Activated CD4-positive, alpha-beta T cell treated with anti-CD3 and anti-CD28 coated beads, Interleukin-2, amount 10 ng/mL, durations not matched to agents 7 days and 5 days (primary cell): ENCODE data around the gene PICK1. TPM values are rescaled to one million over a fixed set of nuclear protein-coding genes. Genes with fewer than 3 reads are reported as not detected.
"Not testable (repeated sequence)": the region's sequence is repeated elsewhere in the genome, so short reads cannot be mapped to it uniquely, and the experiment has no call there.

Experiments
- CTCF ChIA-PET: fragments of 350-600 bp; sonication (Branson Sonifier 250); formaldehyde crosslinking; loops from one replicate; lab custom pipeline; 2021; ENCODE audit warnings: antibody characterized with exemption; lab: Charles Lee
- POLR2A ChIA-PET: fragments of 350-600 bp; sonication (Branson Sonifier 250); formaldehyde crosslinking; loops from one replicate; lab custom pipeline; 2021; ENCODE audit warnings: antibody characterized with exemption; lab: Charles Lee
- DNase-seq: peaks from one replicate; pipeline ENCODE4 v3.0.0-alpha.2; 2020
- H3K27ac Mint-ChIP-seq: one replicate; pipeline ENCODE4 v1.8.0; 2021; ENCODE audit warnings: mild to moderate bottlenecking, moderate library complexity, mixed read lengths
- H3K27me3 Mint-ChIP-seq: one replicate; pipeline ENCODE4 v1.8.0; 2021; ENCODE audit warnings: mixed read lengths
- H3K36me3 Mint-ChIP-seq: one replicate; pipeline ENCODE4 v1.8.0; 2021; ENCODE audit warnings: low read depth, mixed read lengths
- H3K4me1 Mint-ChIP-seq: one replicate; pipeline ENCODE4 v1.8.0; 2021; ENCODE audit warnings: mixed read lengths
- H3K4me3 Mint-ChIP-seq: one replicate; pipeline ENCODE4 v1.8.0; 2021; ENCODE audit warnings: mild to moderate bottlenecking, moderate library complexity, mixed read lengths
- H3K9me3 Mint-ChIP-seq: one replicate; pipeline ENCODE4 v1.8.0; 2021; ENCODE audit warnings: mixed read lengths
- total RNA-seq, 2 experiments: library from RNA; stranded (reverse); gene quantifications; one replicate each; pipeline ENCODE4 v1.2.3, GENCODE V29; 2021

The PICK1 gene
- total RNA-seq, 2 experiments from 2014 or later = 15.2 to 15.4 TPM

DNA sequence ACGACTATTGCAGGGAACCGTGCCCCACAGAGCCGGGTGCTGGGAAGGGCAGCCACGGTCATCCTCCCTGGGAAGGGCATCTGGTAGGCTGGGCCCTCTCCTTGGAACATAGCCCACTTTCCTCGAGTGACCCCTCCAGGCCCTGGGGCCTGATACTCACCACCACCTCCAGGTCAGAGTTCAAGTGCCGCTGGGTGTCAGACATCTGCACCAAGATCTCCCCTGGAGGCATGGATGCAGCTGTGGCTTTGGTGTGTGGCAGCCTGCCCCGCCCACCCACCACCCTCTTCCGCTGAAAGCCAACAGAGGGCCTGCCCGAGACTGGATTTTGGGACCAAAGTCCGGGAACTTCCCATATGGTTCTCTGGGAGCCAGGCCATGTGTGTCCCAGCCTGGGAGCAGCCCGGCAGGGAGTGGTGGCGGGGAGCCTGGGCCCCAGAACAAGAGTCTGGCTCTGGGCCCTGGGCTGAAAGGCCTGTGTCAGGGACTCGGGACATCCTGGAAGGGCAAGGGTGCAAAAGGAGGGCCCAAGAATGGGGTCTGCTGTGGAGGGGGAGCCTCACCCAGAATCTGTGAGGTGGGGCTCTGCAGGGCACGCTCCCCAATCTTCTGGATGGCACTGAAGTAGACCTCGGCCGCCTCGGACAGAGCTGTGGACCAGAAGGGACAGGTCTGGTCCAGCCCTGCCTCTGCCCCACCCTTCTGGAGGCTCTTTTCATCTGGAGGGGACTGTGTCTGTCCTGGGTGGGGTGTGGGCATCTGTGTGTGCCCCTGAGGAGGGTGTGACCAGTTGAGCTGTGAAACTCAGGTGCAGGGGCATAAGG lies 50.7 kb downstream of the PICK1 start:
- Mint-ChIP-seq H3K4me3 (no peak overlapping the region), H3K27me3 (no peaks in the 10 kb centered on the region), H3K27ac (no peak overlapping the region), H3K9me3 (no peaks in the 10 kb centered on the region), H3K4me1 (peaks cover 17% of the 10 kb centered on the region), H3K36me3 (peaks cover 1% of the 10 kb centered on the region)
- no peak for DNase-seq
- POLR2A ChIA-PET = no interaction called here
- CTCF ChIA-PET = interaction anchor here (1.0 kb wide), 1 partner anchor 122 kb away, joined by 3 read pairs; no protein-coding TSS in a partner anchor

DNA sequence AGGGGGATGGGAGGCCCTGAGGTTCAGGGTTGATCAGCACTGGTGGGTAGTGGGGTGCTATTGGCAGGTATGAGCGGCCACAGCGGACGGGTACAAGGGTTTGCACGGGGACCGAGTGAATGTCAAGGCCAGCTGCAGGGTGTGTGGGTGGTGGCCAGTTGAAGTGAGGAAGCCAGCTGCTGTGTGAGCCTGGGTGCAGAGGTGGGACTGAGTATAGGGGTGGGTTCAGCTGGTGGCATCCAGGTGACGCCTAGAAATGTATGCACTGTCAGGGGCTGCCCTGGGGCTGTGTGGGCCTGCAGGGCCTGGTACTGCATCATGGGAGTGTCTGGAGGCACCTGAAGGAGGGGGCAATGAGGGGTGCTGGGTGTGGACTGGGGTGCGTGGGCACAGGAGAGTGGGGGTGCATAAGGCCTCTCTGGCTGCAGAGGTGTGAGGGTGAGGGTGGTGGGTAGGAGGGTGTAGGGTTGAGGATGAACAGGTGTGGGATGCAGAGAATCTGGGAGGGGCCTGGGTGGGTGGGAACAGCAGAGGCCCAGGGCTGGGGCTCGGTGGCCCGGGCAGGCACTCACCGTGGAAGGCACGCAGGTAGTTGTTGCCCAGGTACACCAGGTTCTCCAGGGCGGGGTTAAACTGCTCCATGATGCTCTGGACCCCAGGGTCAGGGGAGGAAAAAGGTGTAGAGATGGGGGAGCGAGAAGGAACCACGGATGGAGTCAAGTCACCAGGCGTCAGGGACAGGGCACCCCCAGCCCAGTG lies 51.5 kb downstream of the PICK1 start:
- Mint-ChIP-seq H3K9me3 (no peaks in the 10 kb centered on the region), H3K27ac (no peak overlapping the region), H3K4me3 (no peak overlapping the region), H3K27me3 (no peaks in the 10 kb centered on the region), H3K36me3 (peaks cover 1% of the 10 kb centered on the region), H3K4me1 (peaks cover 17% of the 10 kb centered on the region)
- DNase-seq = no peak
- CTCF ChIA-PET = no interaction called here
- POLR2A ChIA-PET = no interaction called here

DNA sequence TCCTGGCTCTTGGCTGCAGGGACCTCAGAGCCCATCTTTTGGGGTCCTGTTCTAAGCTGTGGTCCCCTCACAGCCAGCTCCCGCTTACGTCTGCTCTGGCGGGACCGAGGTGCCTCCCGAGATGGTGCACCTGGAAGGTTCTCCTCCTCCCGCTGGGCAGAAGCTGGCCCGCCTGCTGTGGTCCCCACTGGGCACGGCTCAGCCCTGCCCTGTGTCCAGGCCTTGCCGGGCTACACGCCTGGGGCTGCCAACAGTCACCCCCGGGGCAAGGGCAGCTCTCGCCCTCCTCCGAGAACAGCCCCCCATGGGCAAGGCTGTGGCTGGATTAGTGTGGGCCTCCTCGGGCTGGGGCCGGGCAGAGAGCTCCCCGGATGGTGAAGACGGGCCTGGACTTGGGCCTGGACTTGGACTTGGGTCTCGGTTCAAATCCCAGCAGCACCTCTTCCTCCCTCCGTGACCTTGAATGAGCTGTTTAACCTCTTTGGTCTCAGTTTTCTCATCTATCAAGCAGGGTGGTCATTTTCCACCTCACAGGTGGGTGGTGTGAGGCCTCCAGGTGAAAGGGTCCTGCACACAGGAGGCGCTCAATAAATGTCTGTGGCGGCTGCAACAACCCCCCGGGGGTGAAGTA lies 52.3 kb downstream of the PICK1 start:
- Mint-ChIP-seq H3K4me1 (peaks cover 12% of the 10 kb centered on the region), H3K36me3 (peaks cover 1% of the 10 kb centered on the region), H3K27me3 (no peaks in the 10 kb centered on the region), H3K27ac (no peak overlapping the region), H3K4me3 (no peak overlapping the region), H3K9me3 (no peaks in the 10 kb centered on the region)
- CTCF ChIA-PET = interaction anchor here (0.6 to 2.0 kb wide), 2 partner anchors 9 to 61 kb away, joined by 4 to 8 read pairs; no protein-coding TSS in a partner anchor
- DNase-seq = no peak
- POLR2A ChIA-PET = no interaction called here

DNA sequence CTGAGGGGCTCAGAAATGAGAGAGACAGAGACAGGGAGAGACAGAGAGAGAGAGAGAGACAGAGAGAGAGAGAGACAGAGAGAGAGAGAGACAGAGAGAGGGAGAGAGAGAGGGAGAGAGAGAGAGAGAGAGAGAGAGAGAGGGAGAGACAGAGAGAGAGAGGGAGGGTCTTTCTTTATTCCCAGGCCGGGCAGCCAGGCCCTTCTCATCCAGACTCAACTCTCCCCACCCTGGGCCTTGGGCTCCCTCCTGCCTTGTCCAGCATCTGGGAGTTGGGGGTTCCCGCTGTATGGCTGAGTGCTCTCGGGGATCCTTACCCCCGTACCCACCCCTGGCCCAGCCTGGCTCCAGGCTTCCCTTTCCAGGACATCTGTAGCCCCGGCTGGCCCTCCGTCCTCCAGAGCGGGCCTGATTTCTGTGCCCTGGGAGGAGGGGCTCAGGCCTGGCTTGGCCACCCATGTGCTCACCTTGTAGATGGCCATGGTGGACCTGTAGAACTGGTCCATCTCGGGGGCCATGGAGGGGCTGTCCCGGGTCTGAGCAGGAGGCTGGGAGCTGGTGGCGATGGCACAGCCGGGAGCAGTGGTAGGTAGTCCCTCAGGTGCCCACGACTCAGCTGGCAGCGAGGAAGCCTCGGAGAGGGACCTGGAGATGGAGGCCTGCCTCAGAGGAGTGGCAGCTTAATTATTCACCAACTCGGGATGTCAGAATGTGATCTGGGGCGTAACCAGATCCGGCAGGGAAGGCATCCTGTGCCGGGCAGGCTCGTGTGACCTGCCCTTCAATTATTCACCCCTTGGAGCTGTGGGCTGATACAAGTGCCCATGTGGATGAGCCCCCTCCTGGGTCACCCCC lies 53.0 kb downstream of the PICK1 start, which contains the start of gene BAIAP2L2:
Gene BAIAP2L2, minus strand, starts transcription at position 677 of the 855 bp plus-strand sequence. Its CDS starts 159 bp downstream, at position 518.
- peaks cover 6% of the 10 kb centered on the region for H3K4me1 Mint-ChIP-seq
- no peak for DNase-seq
- CTCF ChIA-PET = interaction anchor here (0.6 to 2.0 kb wide), 2 partner anchors 10 to 61 kb away, joined by 4 to 8 read pairs; no protein-coding TSS in a partner anchor
- peaks cover 1% of the 10 kb centered on the region for H3K36me3 Mint-ChIP-seq
- H3K4me3 Mint-ChIP-seq = no peak within 1 kb of the TSS
- no peaks in the 10 kb centered on the region for H3K27me3 Mint-ChIP-seq
- no peak within 1 kb of the TSS for H3K27ac Mint-ChIP-seq
- POLR2A ChIA-PET = no interaction called here
- no peaks in the 10 kb centered on the region for H3K9me3 Mint-ChIP-seq

DNA sequence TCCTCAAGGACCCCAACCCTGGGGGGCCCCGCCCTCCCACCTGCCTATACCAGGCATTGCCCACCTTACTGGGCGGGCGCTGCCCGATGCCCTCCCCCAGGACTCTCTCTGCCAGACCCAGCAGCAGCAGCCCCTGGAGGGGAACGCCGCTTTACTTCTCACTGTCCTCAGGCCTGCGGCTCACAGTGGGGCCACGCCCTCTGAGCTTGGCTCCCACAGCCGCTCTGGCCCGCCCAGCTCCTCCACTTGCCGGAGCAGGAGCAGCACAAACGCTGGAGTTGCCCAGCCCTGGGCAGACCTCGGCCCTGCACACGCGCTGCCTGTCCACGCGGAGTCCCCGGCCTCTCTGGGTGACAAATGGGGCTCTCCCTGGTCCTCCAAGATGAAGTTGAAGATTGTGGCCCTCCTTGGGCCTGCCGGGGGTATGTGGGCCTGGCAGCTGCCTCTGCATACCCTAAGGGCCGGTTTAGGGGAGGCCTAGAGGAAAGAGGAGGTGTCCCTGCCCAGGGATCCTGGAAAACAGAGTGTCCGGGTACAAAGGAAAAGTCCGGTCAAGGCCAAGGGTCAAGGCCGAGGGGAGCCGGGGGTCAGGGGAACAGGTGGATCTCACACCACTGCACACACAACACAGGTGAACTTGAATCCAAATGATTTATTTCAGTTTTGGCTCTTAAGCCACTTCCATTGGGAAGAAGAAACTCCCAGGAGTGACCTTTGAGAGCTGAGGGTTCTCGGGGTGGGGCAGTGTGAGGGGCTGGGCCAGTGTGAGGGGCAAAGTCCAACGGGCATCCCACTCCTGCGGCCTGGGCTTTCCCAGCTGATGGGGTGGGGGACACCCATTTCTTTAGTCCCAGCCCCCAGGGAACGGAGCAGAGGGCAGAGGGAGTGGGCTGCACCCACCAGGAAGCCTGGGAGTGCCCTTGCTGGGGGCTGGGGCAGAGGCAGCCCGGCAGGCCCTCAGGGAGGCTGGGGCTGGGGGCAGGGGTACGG lies 54.0 kb downstream of the PICK1 start:
- peaks cover 2% of the 10 kb centered on the region for H3K4me1 Mint-ChIP-seq
- ChIA-PET CTCF (interaction anchor here (2.0 kb wide), 1 partner anchor 11 kb away, joined by 8 read pairs; no protein-coding TSS in a partner anchor), POLR2A (no interaction called here)
- no peaks in the 10 kb centered on the region for H3K27me3 Mint-ChIP-seq
- no peaks in the 10 kb centered on the region for H3K9me3 Mint-ChIP-seq
- H3K36me3 Mint-ChIP-seq = peaks cover 1% of the 10 kb centered on the region
- no peak overlapping the region for H3K4me3 Mint-ChIP-seq
- no peak for DNase-seq
- H3K27ac Mint-ChIP-seq = no peak overlapping the region

DNA sequence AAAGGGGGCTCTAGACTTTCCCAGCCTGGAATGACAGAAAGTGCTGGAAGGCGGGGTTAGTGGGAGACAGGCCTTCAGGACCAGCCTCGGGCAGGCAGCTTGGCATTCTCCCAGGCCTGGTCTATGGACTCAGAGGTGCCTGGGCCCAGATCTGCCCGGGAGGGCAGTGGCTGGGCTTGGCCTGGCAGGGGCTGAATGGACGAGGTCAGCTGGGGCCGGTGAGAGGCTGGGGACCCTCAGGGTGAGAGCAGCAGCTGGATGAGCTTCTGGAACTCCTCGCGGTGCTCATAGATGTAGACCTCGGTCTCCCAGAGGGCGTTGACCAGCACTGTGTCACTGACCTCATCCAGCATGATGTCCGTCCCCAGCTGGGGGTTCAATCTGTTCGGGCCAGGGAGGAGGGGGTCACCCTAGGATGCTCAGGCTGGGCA lies 54.7 kb downstream of the PICK1 start:
- Mint-ChIP-seq H3K9me3 (no peaks in the 10 kb centered on the region), H3K36me3 (peaks cover 1% of the 10 kb centered on the region), H3K4me1 (no peaks in the 10 kb centered on the region), H3K4me3 (no peak overlapping the region), H3K27ac (no peak overlapping the region), H3K27me3 (no peaks in the 10 kb centered on the region)
- no peak for DNase-seq
- CTCF ChIA-PET = no interaction called here
- POLR2A ChIA-PET = no interaction called here

DNA sequence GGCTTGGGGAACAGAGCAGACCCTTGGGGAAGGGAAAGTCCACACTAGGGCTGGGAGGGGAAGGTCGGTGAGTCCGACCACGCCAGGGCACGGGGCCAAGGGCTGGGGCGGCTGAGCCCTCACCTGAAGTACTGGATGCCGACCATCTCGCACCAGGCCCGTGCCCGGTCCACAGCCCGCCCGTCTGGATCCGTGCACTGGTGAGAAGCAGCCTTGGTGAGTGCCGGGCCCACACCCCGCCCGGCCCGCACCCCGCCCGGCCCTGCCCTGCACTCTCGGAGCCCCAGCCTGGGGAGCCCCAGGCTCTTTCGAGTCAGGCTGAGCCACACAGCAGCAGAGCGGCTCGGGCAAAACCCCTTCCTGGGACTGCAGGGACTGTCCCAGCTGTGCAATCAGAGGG lies 55.2 kb downstream of the PICK1 start:
- no peaks in the 10 kb centered on the region for H3K27me3 Mint-ChIP-seq
- no peak overlapping the region for H3K27ac Mint-ChIP-seq
- H3K4me3 Mint-ChIP-seq = no peak overlapping the region
- CTCF ChIA-PET = no interaction called here
- no peak for DNase-seq
- H3K4me1 Mint-ChIP-seq = no peaks in the 10 kb centered on the region
- POLR2A ChIA-PET = no interaction called here
- H3K9me3 Mint-ChIP-seq = no peaks in the 10 kb centered on the region
- peaks cover 1% of the 10 kb centered on the region for H3K36me3 Mint-ChIP-seq

DNA sequence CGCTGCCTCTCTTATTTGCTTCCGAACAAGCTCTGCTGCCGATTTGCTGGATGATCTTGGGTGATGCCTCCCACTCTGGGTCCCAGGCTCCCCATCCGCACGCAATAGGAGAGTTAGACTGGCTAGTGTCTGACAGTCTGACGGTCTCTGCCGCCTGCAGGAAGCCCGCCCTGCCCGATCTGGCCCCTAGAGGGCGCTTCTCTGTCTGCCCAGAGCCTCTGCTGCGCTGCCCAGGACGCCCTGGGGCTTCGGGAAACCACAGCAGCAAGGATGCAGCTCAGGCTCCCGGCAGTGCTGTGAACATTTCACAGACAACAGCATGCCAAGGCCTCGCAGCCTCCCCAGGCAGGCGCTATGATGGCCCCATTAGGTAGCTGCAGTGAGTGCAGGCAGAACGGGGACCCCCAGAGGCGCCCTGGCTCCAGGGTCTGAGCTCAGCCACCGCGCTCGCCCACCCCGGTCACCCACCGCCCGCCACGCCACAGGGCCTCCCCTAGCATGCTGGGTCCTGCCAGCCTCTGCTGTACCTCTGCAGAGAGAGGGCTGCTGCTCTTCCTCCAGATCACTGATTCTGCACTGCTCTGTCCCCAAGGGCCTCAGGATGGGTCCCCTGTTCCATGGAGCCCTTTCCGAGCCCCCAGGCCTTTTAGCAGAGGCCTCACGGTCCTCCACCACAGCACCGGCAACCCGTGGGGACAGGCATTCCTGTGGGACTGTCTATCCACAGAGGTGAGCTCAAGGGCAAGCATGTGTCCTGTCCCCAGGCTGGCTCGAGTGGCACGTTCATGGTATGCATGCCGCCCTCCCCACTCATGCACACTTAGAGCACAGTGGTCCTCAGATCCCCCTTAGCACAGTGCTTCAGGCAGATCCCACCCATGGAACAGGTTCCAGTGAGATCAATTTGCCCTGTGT lies 57.5 kb downstream of the PICK1 start:
- H3K4me3 Mint-ChIP-seq = no peak overlapping the region
- ChIA-PET CTCF (interaction anchor here (0.6 to 1.7 kb wide), 5 partner anchors 7 to 159 kb away, joined by 3 to 7 read pairs (median 4); no protein-coding TSS in a partner anchor), POLR2A (no interaction called here)
- no peaks in the 10 kb centered on the region for H3K4me1 Mint-ChIP-seq
- no peak overlapping the region for H3K27ac Mint-ChIP-seq
- peak; percentile 82 for DNase-seq
- H3K27me3 Mint-ChIP-seq = no peaks in the 10 kb centered on the region
- peaks cover 1% of the 10 kb centered on the region for H3K36me3 Mint-ChIP-seq
- no peaks in the 10 kb centered on the region for H3K9me3 Mint-ChIP-seq

DNA sequence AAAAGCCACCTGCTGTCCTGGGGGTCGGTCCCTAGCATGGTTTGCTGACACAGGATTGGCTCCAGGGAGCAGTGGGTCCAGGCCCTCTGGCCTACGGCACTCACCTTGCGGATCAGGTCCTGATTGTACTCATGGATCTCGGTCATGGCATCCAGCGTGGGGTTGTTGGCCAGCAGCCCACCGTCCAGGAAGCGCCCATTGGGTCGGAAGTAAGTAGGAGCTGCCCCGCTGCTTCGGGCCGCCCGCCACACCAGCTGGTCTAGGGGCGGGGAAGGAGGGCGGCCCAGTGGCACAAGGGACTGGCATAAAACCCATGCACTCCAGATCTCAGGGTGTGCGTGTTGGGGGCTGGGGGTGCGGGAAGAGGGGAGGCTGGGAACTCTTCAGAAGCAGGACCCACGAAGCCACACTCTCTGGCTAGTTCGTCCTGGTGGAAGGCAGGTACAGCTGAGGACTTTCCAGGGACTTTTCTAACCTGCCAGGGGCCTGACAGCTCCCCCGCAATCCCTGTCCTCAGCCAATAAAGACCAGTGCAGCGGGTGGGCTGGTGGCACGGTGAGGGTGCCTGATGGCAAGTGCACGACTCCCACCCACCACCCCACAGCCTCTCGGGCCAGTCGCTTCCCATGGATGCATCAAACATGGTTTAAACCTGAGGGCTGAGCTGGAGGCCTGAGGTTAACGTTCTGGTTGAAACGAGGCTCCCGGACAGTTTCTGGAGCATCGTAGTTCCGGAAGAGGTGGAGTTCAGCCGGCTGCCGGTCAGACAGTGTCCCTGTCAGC lies 58.4 kb downstream of the PICK1 start:
- Mint-ChIP-seq H3K9me3 (no peaks in the 10 kb centered on the region), H3K27ac (no peak overlapping the region), H3K4me3 (no peak overlapping the region), H3K4me1 (no peaks in the 10 kb centered on the region), H3K36me3 (peaks cover 1% of the 10 kb centered on the region), H3K27me3 (no peaks in the 10 kb centered on the region)
- DNase-seq = no peak
- ChIA-PET CTCF (no interaction called here), POLR2A (interaction anchor here (0.6 kb wide), 1 partner anchor 21 kb away, joined by 3 read pairs; no protein-coding TSS in a partner anchor)

DNA sequence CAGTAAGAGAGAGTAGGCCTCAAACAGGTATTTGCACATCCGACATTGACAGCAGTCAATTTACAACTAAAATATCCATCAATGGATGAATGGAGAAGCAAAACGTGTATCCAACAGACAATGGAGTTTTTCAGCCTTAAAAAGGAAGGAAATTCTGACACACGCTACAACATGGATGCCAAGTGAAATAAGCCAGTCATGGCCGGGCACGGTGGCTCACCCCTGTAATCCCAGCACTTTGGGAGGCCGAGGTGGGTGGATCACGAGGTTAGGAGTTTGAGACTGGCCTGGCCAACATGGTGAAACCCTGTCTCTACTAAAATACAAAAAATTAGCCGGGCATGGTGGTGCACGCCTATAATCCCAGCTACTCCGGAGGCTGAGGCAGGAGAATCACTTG lies 60.4 kb downstream of the PICK1 start:
- DNase-seq, H3K4me1 Mint-ChIP-seq, H3K27ac Mint-ChIP-seq, H3K36me3 Mint-ChIP-seq, H3K9me3 Mint-ChIP-seq, CTCF ChIA-PET, H3K4me3 Mint-ChIP-seq, POLR2A ChIA-PET, H3K27me3 Mint-ChIP-seq: not testable (repeated sequence)
